HG02885 (cell line): ENCODE results near the gene DPP6.

Experiments
- ATAC-seq: cut with Tn5 transposase; IDR thresholded peaks from one replicate; pipeline ENCODE4 v1.9.1; 2021; ENCODE audit warnings: mild to moderate bottlenecking; ENCODE audit not compliant: unreplicated experiment, poor library complexity

DPP6 gene

GRCh38 chr7:154837087-154837486 is 784.9 kb downstream of the DPP6 start:
- ATAC-seq: no peak

- no peak for ATAC-seq
These were observed 785.4 kb downstream of the DPP6 start for GRCh38 chr7:154837622-154838021.

GRCh38 chr7:154840086-154840485 is 787.9 kb downstream of the DPP6 start:
- no peak for ATAC-seq

- ATAC-seq: no peak
These were observed 789.6 kb downstream of the DPP6 start for GRCh38 chr7:154841731-154842331.

- ATAC-seq: no peak
These were observed 790.4 kb downstream of the DPP6 start for GRCh38 chr7:154842591-154842990.

DNA sequence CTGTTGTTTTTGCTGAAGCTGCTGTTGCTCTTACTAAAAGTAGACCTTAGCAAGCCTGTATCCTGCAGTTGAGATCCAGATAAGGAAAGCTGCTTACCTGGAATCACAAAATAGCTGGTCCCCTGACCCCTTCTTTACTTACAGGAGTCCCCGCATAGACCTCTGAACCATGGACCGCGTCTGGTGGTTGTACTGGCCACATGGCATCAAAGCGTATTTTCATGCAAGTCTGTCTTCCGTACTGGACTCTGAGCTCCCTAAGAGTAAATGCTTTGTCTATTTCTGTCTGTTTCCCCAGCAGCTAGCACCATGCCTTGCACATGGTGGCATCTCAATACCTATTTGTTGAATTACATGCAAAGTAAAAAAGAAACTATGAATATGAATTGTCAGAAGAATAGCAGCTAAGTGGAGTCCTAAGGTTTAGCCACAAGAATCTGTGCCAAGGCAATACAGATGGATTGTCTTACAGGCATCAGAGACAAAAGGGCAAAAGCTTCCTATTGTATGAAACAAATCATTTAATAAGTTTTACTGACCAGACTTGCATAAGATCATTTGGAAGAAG is 791.6 kb downstream of the DPP6 start:
- ATAC-seq: no peak

DNA sequence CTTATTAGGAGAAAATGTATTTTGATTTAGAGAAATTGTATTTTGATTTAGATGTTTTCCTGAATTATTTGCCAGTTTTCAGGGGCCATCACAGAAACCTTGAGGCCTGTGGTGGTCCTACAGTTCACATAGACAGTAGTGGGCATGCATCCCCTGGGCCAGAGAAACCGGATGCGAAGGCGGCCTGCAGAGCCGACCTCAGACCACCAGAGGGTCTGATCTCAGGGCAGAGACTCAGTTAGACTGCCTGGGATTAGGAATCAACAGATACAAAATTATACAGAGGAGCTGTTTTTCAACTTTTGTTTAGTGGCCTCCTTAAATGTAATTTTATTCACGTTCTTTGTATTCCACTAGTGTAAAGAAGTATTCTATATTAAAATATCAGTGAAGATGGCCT is 792.3 kb downstream of the DPP6 start:
- no peak for ATAC-seq

- no peak for ATAC-seq
These were observed 792.8 kb downstream of the DPP6 start for GRCh38 chr7:154844955-154845354.

DNA sequence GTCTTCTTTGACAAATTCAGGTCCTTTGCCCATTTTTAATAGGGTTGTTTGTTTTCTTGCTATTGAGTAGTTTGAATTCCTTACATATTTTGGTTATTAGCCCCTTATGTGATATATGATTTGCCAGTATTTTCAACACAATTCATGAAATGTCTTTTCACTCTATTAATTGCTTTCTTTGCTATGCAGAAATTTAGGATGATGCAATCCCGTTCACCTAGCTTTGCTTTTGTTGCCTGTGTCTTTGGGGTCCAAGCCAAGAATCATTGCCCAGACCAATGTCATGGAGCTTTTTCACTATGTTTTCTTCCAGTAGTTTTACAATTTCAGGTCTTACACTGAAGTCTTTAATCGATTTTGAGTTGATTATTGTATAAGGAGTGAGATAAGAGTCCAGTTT is 796.3 kb downstream of the DPP6 start:
- no peak for ATAC-seq

DNA sequence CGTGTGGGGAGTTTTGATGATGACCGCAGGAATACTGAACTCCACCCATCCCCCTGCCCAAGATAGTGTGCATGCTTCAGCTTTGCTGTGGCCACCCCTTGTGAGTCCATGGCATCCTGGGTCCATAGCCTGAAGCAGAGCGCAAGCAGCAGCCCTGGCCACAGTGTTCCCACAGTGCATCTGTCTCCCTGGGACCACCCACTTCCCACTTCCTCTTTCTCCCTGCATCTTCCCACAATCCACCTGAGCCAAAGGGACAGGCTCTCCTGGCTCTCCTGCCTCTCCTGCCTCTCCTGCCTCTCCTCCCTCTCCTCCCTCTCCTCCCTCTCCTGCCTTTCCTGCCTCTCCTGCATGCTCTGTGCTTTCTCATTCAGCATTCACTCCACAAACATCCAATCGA is 800.0 kb downstream of the DPP6 start:
- no peak for ATAC-seq

- ATAC-seq: no peak
These were observed 801.0 kb downstream of the DPP6 start for GRCh38 chr7:154853063-154853726.

DNA sequence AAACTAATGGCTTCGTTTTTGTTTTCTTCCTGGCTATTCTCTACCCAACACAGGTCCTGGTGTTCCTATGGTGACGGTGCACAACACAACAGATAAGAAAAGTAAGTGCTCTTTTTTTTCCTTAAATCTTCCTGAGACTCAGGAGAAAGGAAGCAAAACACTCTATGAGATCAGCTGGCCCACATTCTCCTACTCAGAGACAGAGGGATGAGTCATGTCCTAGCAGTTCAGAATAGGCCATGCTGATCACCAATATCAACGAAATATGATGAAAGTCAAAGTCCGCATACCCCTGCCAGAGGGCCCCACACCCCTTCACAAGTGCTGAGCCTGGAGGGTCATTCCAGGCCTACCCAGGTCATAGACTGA is 801.5 kb downstream of the DPP6 start:
- no peak for ATAC-seq

DNA sequence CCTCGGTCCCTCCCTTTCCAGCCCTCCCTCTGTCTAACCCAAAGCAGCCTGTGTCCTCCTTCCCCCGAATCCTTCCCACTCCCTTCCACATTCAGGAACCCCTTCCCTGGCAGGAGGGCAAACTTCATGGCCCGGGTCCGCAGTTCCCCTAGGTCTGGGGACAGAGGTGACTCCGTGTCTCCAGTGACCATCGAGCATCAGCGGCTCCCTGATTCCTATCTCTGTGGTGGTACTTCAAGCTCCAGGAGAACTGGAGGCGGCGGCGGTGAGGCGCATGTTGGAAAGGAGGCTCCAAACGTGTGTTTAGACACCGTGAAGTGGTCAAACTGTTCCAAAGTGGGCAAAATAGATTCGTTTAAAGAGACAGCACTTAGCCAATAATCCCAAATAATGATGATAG is 802.6 kb downstream of the DPP6 start:
- ATAC-seq: no peak

DNA sequence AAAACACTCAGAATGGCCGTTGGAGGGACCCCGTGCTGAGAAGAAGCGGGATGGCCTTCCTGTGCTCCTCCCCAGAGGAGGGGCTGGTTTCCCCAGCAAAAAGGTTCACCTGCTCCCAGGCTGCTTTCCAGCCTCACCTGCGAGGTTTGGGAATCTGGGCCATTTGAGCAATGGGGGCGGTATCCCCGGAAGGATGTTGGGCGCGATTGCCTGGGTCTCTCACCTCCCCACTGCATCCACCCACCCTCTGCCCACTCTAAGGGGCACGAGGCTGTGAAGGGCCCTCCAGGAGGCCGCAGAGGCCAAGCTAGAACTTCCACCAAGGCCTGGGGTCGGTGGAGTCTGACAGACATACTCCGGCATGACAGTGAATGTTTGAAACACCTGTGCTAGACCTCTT is 803.2 kb downstream of the DPP6 start:
- ATAC-seq: no peak

DNA sequence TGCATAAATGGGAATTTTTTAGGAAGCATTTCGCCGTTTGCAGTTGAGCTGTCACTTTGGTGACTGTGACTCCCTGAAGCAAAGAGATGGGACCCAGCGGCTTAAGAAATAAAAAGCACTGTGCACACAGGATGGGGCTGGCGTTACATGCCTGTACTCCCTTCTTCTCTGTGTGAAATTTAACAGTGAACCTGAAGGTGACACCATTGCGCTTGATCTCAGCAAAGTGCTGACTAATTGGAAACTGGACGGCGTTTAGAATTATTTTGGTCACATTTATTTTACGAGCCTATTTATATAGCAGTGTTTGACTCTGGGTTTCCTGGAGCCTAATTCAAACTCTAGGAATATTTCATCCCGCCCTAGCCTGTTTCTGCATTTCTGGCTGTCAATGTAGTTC is 804.5 kb downstream of the DPP6 start:
- no peak for ATAC-seq

DNA sequence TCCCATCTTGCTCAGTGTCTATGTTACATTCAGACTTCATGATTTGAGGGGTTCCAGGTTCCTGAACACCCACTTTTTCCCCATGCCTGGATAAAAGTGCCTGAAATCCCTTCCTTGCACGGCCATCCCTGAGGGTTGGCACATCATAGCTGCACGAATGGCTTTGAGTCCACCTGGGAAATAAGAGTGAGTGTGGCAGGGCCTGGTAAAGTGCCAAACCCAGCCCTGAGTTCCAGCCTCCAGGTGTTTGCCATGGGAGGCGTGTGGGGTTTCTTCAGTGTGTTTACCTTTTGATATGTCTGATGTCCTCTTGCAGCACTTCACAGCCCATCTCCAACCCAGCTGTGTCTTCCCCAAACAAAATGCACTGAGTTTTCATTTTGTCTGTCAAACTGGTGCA is 805.0 kb downstream of the DPP6 start:
- no peak for ATAC-seq

DNA sequence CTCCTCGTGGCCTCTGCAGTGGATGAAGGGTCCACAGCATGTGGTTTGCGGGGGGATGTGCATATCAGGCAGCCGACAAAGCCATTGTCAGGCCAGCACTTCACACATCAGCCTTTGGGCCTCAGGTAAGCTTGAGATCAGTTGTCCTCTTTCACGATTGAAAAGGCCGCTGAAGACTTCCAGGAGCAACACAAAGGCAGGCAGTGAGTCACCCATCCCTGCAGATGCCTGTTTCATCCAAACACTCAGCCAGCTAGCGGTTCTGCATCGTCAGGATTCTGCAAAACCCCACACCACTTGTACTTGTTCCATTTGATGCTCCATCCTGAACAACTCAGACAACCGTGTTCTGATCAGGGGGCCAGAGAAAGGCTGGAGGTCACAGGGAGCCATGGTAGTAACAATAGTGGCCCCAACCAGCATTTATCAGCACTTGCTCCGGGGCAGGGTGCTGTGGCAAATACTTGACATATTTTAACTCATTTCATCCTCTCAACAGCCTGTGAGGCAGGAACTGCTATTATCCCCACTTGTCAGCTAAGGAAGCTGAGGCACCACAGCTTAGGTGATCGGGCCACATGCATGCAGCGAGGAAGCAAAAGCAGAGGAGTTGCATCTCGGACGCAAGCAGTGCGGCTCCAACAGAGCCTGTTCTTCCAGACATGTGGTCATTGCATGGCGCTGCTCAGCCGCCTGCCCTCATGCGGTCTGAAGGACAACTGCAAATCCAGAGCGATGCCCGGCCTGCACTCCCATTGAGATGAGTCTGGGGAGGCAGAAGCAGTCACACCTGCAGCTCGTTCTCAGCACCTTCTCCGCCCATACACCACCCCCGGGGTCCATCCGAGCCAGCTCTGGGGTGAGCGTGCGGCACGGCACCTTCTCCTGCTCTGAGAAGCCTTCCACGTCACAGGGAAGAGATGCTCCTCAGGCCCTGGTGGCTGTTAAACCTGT is 805.8 kb downstream of the DPP6 start:
- no peak for ATAC-seq

GRCh38 chr7:154858836-154859537 is 806.8 kb downstream of the DPP6 start:
- ATAC-seq: no peak

GRCh38 chr7:154859747-154860620 is 807.8 kb downstream of the DPP6 start:
- no peak for ATAC-seq
